RWPE2 (cell line): Measurements from ENCODE around the gene RASA2.

ENCODE experiments used
- ATAC-seq: fragments of 200-7000 bp; cut with Tn5 transposase; 3 replicates; pipeline ENCODE4 v1.9.1; 2021; ENCODE audit warnings: low read depth
- DNase-seq: peaks from one replicate; pipeline ENCODE4 v3.0.0-alpha.2; 2020; ENCODE audit warnings: low spot score
- H3K27ac ChIP-seq: fragments of 450-650 bp; 2 replicates; pipeline ENCODE4 v1.5.1; 2017; ENCODE audit warnings: mild to moderate bottlenecking; ENCODE audit not compliant: poor library complexity, severe bottlenecking
- H3K27me3 ChIP-seq: fragments of 250-450 bp; sonication (Bioruptor Pico); 2 replicates; pipeline ENCODE4 v1.5.1; 2021; ENCODE audit warnings: mild to moderate bottlenecking, moderate library complexity; ENCODE audit not compliant: insufficient read depth, poor library complexity, severe bottlenecking
- H3K36me3 ChIP-seq: fragments of 250-450 bp; sonication (Bioruptor Pico); 2 replicates; pipeline ENCODE4 v1.5.1; 2020; ENCODE audit warnings: low read depth, mild to moderate bottlenecking, moderate library complexity
- H3K4me1 ChIP-seq: fragments of 250-450 bp; sonication (Bioruptor Pico); 2 replicates; pipeline ENCODE4 v1.5.1; 2021; ENCODE audit warnings: mild to moderate bottlenecking, moderate library complexity; ENCODE audit not compliant: insufficient read depth, poor library complexity, severe bottlenecking
- H3K4me3 ChIP-seq: fragments of 250-450 bp; sonication (Bioruptor Pico); 2 replicates; pipeline ENCODE4 v1.5.1; 2021; ENCODE audit warnings: mild to moderate bottlenecking, moderate library complexity; ENCODE audit not compliant: severe bottlenecking
- H3K9me3 ChIP-seq: fragments of 250-450 bp; sonication (Bioruptor Pico); 2 replicates; pipeline ENCODE4 v1.5.1; 2021; ENCODE audit warnings: mild to moderate bottlenecking, moderate library complexity; ENCODE audit not compliant: severe bottlenecking
- TF ChIP-seq, protein P1 (sequence below): fragments of 450-650 bp; IDR thresholded peaks from one replicate; pipeline ENCODE4 v1.5.1; 2017; ENCODE audit warnings: mild to moderate bottlenecking, moderate library complexity; ENCODE audit not compliant: poor library complexity, severe bottlenecking

The RASA2 gene

DNA sequence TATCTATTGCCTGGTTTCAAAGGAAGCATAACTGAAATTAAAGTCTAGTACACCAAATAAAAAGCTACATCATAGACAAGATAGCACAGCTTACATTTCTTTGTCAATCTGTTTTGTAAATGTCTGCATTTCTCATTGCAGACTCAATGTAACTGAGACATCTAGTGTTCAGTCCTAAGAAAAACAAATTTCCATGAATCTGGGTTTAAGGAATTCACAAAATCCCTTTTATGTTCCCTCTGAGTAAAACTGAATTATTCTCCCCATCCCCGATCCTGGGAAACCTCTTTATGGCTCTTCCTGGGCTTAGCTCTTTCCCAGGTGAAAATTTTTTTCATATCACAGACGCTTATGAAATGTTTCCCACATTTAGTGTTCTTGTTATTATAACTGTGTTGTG is 21.6 kb upstream of the RASA2 start:
- Histone ChIP-seq H3K36me3 (no peaks in the 10 kb centered on the region), H3K27ac (no peak overlapping the region)

GRCh38 chr3:141466633-141467169 is 20.1 kb upstream of the RASA2 start:
- Histone ChIP-seq H3K4me3 (no peak overlapping the region), H3K36me3 (no peaks in the 10 kb centered on the region), H3K9me3 (no peaks in the 10 kb centered on the region), H3K27me3 (no peaks in the 10 kb centered on the region), H3K4me1 (no peaks in the 10 kb centered on the region), H3K27ac (no peak overlapping the region)
- no peak for DNase-seq
- TF ChIP-seq, protein P1, sequence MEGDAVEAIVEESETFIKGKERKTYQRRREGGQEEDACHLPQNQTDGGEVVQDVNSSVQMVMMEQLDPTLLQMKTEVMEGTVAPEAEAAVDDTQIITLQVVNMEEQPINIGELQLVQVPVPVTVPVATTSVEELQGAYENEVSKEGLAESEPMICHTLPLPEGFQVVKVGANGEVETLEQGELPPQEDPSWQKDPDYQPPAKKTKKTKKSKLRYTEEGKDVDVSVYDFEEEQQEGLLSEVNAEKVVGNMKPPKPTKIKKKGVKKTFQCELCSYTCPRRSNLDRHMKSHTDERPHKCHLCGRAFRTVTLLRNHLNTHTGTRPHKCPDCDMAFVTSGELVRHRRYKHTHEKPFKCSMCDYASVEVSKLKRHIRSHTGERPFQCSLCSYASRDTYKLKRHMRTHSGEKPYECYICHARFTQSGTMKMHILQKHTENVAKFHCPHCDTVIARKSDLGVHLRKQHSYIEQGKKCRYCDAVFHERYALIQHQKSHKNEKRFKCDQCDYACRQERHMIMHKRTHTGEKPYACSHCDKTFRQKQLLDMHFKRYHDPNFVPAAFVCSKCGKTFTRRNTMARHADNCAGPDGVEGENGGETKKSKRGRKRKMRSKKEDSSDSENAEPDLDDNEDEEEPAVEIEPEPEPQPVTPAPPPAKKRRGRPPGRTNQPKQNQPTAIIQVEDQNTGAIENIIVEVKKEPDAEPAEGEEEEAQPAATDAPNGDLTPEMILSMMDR, result no peak
- ATAC-seq, result no peak

More for the DNA sequence above, 21.6 kb upstream of the RASA2 start:
- Histone ChIP-seq H3K4me1 (no peaks in the 10 kb centered on the region), H3K27me3 (no peaks in the 10 kb centered on the region), H3K4me3 (no peak overlapping the region), H3K9me3 (no peaks in the 10 kb centered on the region)
- ATAC-seq (no peak), DNase-seq (no peak)
- TF ChIP-seq, protein P1, result peak; percentile 36

GRCh38 chr3:141469720-141470119 is 17.1 kb upstream of the RASA2 start:
- no peak overlapping the region for H3K27ac ChIP-seq
- TF ChIP-seq, protein P1, result no peak
- DNase-seq (no peak), ATAC-seq (no peak)
- no peaks in the 10 kb centered on the region for H3K9me3 ChIP-seq
- H3K4me3 ChIP-seq, result no peak overlapping the region
- H3K36me3 ChIP-seq, result no peaks in the 10 kb centered on the region
- H3K27me3 ChIP-seq, result no peaks in the 10 kb centered on the region
- no peaks in the 10 kb centered on the region for H3K4me1 ChIP-seq

GRCh38 chr3:141471160-141471559 is 15.7 kb upstream of the RASA2 start:
- ATAC-seq, result no peak
- H3K27ac ChIP-seq, result no peak overlapping the region

DNA sequence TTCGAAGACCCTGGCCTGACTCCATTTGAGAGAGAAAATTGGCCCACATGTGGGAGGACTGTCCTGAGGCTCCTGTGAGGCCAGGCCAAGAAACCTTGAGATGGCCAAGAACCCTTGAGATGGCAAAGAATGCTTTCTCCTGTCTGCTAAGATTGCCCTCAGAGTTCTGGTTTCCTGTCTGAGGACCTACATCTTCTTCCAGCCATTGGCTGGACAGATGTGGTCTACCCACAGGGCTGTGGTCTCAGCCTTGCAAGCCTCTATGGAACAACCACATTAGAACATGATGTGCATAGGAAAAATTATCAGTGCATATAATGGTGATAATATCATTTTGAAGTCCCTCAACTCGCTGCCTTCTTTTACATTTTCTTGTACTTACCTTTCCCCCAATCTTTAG is 10.8 kb upstream of the RASA2 start:
- H3K4me1 ChIP-seq, result peaks cover 6% of the 10 kb centered on the region
- no peak overlapping the region for H3K27ac ChIP-seq
- no peaks in the 10 kb centered on the region for H3K9me3 ChIP-seq
- H3K4me3 ChIP-seq, result no peak overlapping the region
- TF ChIP-seq, protein P1, result no peak
- H3K27me3 ChIP-seq, result no peaks in the 10 kb centered on the region
- no peak for DNase-seq
- no peaks in the 10 kb centered on the region for H3K36me3 ChIP-seq
- no peak for ATAC-seq

More at GRCh38 chr3:141471160-141471559, 15.7 kb upstream of the RASA2 start:
- Histone ChIP-seq H3K4me1 (no peaks in the 10 kb centered on the region), H3K9me3 (no peaks in the 10 kb centered on the region), H3K27me3 (no peaks in the 10 kb centered on the region), H3K36me3 (no peaks in the 10 kb centered on the region), H3K4me3 (no peak overlapping the region)
- TF ChIP-seq, protein P1, result no peak
- no peak for DNase-seq
